Stimulated activated CD8-positive, alpha-beta memory T cell treated with anti-CD3 and anti-CD28 coated beads, Interleukin-7, amount 100 ng/mL, for 48 hours (primary cell): Measurements from ENCODE around the gene ACIN1.
A peak's percentile ranks its signal among the peaks of the same experiment; 100 is the strongest.

Source experiments
- DNase-seq, 2 donors: peaks; one replicate each; pipeline ENCODE4 v3.0.0-alpha.2; 2020; ENCODE audit warnings: low read depth in 1 of 2; ENCODE audit errors: extremely low read depth in 1 of 2

The ACIN1 gene

DNA sequence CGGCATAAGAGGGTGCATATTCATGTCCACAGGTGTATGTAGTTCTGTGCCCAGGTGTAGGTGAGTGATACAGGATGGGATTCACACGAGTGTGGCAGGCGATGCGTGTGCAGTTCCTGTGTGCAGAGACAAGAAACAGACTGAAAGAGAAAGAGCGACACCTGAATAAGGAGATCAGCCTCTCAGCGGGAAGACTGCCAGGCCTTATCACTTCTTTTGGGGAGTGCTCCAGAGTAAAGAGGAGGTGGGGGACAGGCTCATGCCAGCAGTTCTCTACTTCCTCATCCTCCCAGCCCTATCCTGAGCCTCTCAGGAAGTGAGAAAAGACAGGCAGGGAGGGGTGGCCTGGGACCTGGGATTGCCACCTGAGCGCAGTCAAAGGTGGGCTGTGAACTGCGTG lies 50.1 kb downstream of the ACIN1 start:
- no peak for DNase-seq

DNA sequence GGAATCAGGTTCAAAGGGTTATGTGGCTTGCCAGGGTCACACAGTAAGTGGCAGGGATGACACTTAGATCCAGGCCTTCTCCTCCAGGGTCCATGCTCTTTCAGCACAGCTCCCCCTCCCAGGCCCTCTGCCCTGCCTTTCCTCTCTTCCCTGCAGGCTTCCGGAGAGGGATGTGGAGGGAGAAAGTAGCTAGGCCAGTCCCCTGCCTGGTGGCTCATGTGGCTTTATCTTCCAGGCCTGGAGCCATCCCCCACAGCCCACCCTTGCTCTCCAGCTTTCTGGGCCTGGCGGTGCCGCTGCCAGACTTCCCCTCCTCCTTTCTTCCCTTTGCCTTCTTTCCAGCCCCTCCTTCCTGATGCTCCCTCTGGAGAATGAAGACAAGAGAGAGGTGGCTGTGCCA lies 51.2 kb downstream of the ACIN1 start:
- no peak for DNase-seq

DNA sequence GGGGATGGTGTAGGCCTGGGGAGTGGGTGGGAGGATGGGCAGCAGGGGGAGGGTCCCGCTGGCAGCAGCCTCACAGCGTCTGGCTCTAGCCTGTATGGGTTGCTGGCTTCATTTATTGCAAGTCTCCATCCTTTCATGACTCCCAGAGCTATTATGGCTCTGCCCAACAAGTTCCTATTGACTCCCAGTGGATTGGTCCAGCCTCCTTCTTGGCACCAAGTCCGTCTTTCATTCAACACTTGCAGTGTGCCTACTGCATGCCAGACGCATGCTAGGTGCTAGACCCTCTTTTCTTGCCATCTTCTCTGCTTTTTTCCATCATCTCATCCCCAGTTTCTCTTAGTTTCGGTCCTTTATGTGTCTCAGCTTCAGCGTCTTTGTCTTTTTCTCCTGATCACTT lies 51.8 kb downstream of the ACIN1 start:
- no peak for DNase-seq

DNA sequence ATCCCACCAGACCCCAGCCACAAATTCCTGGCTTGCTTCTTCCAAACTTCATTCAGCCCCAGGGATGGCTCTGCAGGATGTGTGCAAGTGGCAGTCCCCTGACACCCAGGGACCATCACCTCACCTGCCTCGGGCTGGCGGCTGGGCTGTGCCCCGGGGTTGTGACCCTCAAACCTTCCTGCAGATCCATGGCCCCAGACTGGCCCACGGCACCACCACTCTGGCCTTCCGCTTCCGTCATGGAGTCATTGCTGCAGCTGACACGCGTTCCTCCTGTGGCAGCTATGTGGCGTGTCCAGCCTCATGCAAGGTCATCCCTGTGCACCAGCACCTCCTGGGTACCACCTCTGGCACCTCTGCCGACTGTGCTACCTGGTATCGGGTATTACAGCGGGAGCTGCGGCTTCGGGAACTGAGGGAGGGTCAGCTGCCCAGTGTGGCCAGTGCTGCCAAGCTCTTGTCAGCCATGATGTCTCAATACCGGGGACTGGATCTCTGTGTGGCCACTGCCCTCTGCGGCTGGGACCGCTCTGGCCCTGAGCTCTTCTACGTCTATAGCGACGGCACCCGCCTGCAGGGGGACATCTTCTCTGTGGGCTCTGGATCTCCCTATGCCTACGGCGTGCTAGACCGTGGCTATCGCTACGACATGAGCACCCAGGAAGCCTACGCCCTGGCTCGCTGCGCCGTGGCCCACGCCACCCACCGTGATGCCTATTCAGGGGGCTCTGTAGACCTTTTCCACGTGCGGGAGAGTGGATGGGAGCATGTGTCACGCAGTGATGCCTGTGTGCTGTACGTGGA lies 52.6 kb downstream of the ACIN1 start, which contains the start of gene PSMB11:
Gene PSMB11 (plus strand): TSS at position 51 of the 804 bp plus-strand sequence. CDS start 14 bp downstream, at position 65.
- DNase-seq = no peak

DNA sequence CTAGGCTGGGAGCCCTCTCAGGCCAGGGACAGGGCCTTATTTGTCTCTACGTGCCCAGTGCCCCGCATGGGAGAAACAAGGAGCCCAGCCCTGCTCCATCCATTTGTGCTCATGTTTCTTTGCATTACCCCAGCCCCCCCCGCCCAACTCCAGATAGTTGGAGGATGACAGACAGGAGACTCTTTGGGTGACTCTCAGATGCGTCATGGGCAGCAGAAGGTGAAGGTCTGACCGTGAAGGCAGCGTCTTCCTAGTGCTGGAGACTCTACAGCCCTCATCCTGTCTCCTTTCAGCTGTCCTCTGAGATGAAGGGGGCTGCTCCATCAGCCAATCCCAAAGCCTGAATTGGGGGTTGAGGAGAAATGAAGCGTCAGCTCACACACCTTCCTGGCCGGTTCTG lies 53.2 kb downstream of the ACIN1 start:
- DNase-seq = no peak

DNA sequence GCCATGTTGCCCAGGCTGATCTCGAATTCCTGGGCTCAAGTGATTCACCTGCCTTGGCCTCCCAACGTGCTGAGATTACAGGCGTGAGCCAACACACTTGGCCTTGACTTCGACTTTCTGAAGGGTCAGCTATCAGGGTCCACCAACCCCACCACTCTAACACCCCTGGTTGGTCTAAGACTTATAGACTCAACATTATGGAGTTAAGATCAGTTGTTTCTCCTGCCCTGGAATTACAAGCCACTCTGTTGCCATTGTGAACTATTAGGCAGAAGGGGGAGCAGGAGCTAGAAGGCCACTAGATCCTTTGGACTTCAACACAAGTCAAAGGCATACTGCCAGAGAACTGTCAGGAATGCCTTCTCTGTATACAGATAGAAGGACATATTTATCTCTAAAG lies 54.8 kb downstream of the ACIN1 start:
- DNase-seq = no peak

DNA sequence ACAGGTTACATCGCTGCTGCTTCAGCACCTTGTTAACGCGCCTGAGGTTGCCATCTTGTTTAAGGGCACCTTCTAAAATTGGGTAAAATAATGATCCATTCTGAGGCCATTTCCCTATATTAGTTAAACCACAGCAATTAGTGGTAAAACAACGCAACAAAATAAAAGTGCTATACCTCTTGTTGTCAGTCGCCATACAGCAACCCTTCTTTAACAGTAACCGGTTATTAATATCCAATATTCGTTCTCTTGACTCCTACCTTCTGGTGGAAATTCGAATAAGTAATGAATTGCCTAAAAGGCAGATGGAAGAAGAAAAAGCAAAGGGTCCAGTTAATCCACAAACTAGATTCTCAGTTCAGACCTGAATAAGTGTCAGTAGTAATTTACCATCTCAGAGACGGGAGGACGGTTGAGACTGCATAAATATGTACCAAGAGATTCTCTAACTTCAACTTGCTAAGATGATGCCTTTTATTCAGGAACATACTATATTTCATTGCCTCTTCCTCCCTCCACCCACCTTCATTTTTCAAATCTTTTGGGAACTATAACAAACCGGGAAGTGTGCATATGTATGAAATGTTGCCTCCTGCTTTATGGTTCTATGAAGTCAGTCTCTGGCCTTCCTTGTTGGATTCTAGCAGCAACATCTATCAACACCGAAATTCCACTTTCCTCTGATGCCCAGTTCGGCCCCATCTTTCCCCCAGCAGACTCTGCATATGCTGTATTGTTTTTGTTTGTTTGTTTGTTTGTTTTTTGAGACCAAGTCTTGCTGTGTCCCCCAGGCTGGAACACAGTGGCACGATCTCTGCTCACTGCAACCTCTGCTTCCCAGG lies 59.4 kb downstream of the ACIN1 start:
- no peak for DNase-seq

DNA sequence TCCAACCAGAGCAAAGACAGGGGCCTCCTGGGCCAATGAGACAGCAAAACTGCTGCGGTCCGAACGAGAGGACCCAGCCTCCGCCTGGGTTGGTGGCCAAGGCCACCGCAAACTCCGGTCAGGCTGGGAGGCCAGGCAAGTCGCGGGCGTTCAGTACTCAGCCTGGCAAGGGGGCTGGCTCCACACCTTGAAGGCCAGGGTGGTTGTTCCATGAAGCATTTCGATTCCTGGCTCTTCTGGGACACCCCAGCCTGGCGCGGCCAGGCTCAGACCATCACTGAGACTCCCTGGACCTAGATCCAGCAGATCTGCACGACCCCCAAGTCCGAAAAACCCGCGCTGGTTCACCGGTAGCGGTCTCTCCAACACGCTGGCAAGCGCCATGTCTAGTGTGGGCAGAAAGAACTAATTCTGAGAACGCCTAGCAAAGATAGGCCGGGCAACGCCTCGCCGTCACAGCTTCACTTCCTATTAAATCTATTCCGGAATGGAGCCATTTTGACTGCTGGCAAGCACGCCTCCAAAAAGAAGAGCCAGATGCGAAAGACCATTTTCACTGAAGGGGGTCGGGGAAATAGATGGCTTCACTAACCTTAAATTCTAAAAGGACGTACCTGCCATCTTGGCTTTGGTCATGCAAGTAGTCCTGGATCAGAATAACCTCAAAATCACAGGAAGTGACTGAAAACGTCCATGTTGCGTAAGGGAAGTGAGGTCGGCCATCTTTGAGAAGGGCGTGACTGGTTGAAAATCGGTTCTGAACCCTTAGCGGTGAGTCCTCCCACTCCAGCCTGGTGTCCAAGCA lies 60.2 kb downstream of the ACIN1 start, which contains the start of gene PSMB5:
Gene PSMB5 (minus strand): TSS at position 403 of the 805 bp plus-strand sequence. CDS start 19 bp downstream, at position 384.
- peak; percentile 61 to 91 for DNase-seq

DNA sequence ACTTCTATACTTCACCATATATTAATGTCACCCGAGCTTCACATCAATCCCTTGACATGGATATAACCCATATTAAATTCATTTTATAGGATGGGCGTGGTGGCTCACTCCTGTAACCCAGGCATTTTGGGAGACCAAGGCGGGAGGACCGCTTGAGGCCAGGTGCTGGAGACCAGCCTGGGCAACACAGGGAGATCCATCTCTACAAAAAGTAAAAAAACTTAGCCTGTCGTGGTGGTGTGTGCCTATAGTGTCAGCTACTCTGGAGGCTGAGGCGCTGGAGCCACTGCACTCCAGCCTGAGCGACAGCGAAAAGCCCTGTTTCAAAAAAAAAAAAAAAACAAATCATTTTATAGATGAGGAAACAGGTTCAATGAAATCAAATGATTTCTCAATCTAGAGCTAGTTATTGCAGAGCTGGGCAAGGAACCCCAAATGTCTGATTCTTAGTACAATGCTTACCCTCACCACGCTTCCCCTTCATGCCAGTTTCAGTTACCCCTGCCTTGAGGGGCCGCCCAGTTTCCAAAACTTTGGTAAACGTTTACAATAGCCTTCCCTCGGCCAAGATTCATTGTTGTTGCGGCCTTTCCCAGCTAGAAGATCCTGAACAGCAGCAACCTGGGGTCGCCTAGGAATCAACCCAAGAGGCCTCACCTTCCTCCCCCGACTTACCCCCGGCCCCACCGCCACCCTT lies 61.0 kb downstream of the ACIN1 start:
- no peak for DNase-seq

DNA sequence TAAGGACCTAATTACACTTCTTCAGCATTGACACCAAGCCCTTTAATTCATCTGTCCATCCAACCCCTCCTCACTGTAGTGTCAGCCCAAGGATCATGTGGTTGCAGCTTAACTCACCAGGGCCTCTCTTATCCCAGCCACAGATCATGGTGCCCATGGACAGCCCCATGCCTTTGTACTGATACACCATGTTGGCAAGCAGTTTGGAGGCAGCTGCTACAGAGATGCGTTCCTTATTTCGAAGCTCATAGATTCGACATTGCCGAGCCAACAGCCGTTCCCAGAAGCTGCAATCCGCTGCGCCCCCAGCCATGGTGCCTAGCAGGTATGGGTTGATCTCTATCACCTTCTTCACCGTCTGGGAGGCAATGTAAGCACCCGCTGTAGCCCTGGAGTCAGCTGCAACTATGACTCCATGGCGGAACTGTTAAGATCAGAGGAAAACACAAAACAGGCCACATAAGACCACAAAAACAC lies 61.6 kb downstream of the ACIN1 start:
- DNase-seq = no peak

DNA sequence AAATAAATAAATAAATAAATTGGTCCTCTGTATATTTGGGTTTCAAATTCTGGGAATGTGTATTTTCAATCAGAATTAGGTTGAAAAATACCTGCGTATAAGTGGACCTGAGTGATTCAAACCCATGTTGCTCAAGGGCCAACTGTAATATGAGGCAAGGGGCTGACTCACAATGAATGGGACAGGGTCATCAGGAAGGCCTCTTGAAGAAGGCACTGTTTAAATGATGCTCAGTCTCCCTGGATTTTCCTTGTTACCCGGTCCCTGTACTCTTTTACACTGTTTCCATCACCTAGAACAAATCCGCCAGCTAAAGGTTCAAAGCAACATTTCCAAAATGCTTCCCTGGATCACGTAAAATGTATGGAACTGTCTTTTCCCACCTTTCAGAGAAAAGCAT lies 64.0 kb downstream of the ACIN1 start:
- no peak for DNase-seq

DNA sequence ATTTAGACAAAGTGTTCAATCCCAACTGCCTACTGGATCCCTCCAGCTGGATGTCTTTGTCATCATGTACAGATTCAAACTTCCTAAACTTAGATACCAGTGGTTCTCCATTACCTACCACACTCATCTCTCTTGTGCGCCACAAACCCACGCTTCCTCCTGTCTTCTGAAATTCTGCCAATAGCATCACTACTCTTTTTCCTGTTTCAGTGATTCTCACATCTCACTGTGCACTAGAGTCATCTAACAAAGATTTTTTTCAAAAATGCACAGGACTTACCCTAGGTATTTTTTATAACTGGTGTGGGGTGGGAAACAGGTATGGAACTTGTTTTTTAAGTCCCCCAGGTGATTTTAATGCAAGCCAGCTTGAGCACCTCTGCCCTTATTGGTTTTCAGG lies 66.1 kb downstream of the ACIN1 start:
- no peak for DNase-seq

DNA sequence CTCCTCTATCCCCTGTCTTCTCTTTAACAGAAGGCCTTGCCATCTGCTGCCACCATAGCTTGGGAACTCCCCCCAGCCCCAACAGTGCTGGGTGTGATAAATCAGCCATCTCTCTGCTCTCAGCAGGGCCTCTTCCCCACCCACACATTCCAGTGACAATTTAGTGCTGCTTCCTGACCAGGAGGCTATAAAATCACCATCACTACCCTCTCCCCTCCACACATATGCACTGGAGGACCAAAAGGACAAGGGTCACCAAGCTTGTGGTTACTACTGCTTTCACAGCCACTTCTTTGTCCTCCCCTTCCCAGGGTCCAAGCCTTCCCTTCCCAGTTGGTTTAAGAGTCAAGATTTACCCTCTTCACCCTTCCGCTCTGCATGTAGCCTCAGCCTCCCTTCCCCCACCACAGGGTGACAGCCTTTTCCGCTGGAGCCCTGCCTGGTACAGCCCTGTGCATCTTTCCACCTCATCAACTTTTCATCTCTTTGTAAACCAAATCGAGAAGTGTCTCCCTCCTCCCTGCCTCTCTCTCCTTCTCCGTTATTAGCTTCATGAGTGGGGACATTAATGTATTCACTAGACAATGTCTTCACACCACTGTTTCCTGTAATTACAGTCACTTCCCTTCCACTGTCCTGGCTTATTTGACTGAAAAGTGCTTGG lies 69.7 kb downstream of the ACIN1 start:
- no peak for DNase-seq

DNA sequence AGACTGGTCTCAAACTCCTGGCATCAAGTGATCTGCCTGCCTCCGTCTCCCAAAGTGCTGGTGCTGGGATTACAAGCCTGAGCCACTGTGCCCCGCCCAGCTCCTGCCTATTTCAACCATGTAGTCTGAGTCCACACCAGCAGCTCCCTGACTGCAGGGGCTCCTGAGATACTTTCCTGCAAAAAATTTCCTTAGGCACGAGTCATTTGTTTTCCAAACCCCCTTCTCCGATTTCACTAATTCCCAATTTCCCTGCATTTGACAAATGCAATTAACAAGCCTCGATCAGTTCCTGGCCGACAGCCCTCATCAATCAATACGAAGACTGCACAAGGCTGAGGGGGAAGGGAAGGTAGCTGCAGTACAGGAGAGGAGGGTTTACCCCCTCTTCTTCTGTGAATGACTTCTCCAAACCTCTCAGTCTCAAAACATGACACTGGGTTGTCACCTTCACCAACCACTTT lies 70.3 kb downstream of the ACIN1 start:
- DNase-seq = no peak

DNA sequence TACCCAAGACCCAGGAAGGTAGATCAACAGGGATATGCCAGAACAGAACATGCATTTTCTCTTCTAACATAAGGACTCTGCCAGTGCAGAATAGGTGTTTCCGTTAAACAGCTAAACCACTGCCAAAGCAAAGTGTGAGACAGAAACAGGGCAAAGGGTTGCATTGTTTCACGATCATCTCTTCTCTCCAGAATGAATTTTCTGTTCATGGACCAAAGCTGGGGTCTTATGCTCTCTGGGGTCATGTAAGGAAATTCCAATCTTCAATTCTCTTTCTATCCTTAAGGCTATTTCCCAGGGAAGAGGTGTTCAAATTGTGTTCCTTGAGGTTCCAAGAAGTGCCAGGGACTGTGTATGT lies 71.2 kb downstream of the ACIN1 start:
- no peak for DNase-seq

DNA sequence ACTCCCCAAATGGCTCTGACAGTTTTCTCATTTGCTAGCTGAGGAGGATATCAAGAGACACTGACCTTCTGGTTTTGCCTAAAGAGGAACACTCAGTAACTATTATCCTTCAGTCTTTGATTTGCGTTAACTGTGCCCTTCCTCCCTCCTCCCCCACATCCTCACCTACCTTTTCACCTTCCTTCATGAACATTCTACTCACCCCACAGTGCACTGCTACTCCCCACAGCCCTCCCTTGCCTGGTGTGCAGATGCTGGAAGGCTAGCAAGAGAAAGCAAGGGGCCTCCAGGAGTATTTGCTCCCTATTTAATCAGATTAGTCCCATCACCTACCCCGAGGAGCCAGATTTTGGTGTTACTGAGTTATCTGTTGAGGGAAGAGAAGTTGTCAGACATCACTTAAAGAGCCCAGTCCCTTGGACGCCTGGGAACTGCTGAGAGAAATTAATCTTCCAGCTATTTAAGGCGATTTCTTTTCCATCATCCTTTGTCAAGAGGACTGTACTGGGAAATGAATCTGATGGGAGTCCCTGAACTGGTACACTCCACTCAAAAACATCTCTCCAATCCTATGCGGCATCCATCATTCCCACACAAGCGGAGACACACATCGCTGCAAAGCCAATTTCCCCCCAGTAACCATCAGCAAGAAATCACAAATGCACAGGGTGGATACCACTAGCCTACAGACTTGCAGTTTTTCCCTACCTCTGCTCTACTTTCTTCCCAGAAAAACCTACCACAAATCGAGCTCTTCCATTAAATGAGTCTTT lies 71.7 kb downstream of the ACIN1 start:
- no peak for DNase-seq

DNA sequence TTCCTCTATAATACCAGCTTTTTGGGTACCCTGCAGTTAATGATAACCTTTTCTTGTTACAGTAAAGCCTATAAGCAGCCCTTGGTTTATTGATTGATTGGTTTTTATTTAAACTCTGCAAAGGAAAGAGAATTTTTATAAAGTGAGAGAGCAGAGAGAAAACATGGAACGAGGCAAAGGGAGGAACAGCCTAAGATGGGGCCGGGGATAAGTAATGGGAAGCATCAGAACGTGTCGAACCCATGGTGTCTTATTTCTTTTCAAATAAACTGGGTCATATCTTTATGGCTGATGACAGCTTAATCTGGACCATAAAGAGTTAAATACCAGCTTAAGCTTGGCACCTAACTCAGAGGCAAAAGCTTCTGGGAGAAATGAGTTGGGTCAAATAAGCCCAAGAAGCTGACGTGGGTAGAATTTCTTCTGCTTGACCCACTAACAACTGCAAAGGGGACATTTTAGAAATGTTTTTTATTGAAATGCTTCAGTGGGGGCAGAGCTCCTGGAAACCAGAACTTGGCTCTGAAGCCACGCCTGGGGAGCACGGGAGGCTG lies 73.0 kb downstream of the ACIN1 start:
- no peak for DNase-seq

DNA sequence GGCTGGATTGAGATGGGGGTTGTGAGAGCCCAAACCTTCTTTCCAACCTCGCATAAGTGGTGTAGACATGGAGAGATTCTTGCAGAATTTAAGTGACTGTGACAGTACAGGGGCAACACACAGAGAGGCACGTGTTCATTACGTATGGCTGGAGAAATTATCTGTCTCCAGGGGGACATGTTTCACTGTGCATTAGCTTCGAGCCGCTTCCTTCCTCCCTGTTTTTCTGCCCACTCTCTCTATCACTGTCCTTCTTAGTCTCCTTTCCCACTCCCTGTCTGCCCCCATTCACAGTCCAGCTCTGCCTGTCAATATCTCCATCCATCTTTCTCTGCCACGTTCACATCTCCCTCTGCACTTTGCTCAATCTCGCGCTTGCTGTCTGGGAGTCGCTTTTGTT lies 73.5 kb downstream of the ACIN1 start:
- DNase-seq = no peak
